PC-3 (cell line): Measurements from ENCODE around the gene MYL5. TPM values are rescaled to one million over a fixed set of nuclear protein-coding genes. Genes with fewer than 3 reads are reported as not detected.
A peak's percentile ranks its signal among the peaks of the same experiment; 100 is the strongest.

Source experiments
- ATAC-seq: fragments of 200-7000 bp; cut with Tn5 transposase; 2 replicates; pipeline ENCODE4 v1.9.1; 2020; ENCODE audit warnings: mild to moderate bottlenecking, moderate library complexity
- BruUV-seq: library from RNA; stranded (reverse); fragments of 400-500 nt; replicated peaks from 2 replicates; lab custom pipeline; 2021; lab: Mats Ljungman, UMichigan
- CTCF ChIA-PET: fragments of 300-600 bp; sonication (Branson Sonifier 250); formaldehyde crosslinking; loops from one replicate; lab custom pipeline; 2022; ENCODE audit warnings: antibody characterized with exemption; lab: Charles Lee
- POLR2A ChIA-PET: fragments of 300-600 bp; sonication (Branson Sonifier 250); formaldehyde crosslinking; loops from one replicate; lab custom pipeline; 2022; ENCODE audit warnings: antibody characterized with exemption; ENCODE audit not compliant: unreplicated experiment; lab: Charles Lee
- DNase-seq: peaks from one replicate; pipeline ENCODE4 v3.0.0-alpha.2; 2015
- H2AFZ ChIP-seq: fragments of 300-600 bp; sonication (generic); 2 replicates; pipeline ENCODE4 v1.6.0; 2016; ENCODE audit warnings: antibody characterized with exemption, low read length
- H3F3A ChIP-seq: fragments of 300-600 bp; sonication (generic); one replicate; pipeline ENCODE4 v1.6.0; 2017; ENCODE audit warnings: antibody characterized with exemption, low read length, control low read depth, mild to moderate bottlenecking; ENCODE audit not compliant: unreplicated experiment
- H3K27ac ChIP-seq: fragments of 300-600 bp; sonication (generic); 2 replicates; pipeline ENCODE4 v1.5.1; 2016; ENCODE audit warnings: mild to moderate bottlenecking, low read length
- H3K27me3 ChIP-seq: fragments of 300-600 bp; sonication (generic); 2 replicates; pipeline ENCODE4 v1.6.1; 2016; ENCODE audit warnings: low read length, mixed read lengths
- H3K36me3 ChIP-seq: fragments of 300-600 bp; sonication (generic); 2 replicates; pipeline ENCODE4 v1.6.1; 2016; ENCODE audit warnings: low read depth, mixed run types, low read length, mixed read lengths
- H3K4me1 ChIP-seq: fragments of 300-600 bp; sonication (generic); 2 replicates; pipeline ENCODE4 v1.5.1; 2016; ENCODE audit warnings: low read length; ENCODE audit not compliant: insufficient read depth
- H3K4me2 ChIP-seq: fragments of 300-600 bp; sonication (generic); 2 replicates; pipeline ENCODE4 v1.6.0; 2016; ENCODE audit warnings: low read length
- H3K4me3 ChIP-seq: fragments of 300-600 bp; sonication (generic); 2 replicates; pipeline ENCODE4 v1.5.1; 2016; ENCODE audit warnings: mild to moderate bottlenecking, low read length, mixed read lengths
- H3K79me2 ChIP-seq: fragments of 300-600 bp; sonication (generic); 2 replicates; pipeline ENCODE4 v1.6.1; 2017; ENCODE audit warnings: low read length, mixed read lengths
- H3K9ac ChIP-seq: fragments of 300-600 bp; sonication (generic); 2 replicates; pipeline ENCODE4 v1.6.0; 2016; ENCODE audit warnings: mild to moderate bottlenecking, low read length
- H3K9me2 ChIP-seq: fragments of 300-600 bp; sonication (generic); replicated peaks from 2 replicates; pipeline ENCODE4 v1.6.1; 2016; ENCODE audit warnings: mixed run types, low read length, mixed read lengths
- H3K9me3 ChIP-seq: fragments of 300-600 bp; sonication (generic); 2 replicates; pipeline ENCODE4 v1.6.1; 2016; ENCODE audit warnings: low read length, mixed read lengths
- H4K20me1 ChIP-seq: fragments of 300-600 bp; sonication (generic); 2 replicates; pipeline ENCODE4 v1.6.1; 2016; ENCODE audit warnings: low read length, mixed read lengths
- CTCF ChIP-seq: fragments of 300-600 bp; sonication (generic); conservative IDR thresholded peaks from 2 replicates; pipeline ENCODE4 v1.5.1; 2017; ENCODE audit warnings: antibody characterized with exemption, low read depth, mild to moderate bottlenecking, low read length
- EZH2 ChIP-seq: fragments of 300-600 bp; sonication (generic); IDR thresholded peaks from one replicate; pipeline ENCODE4 v1.6.1; 2017; ENCODE audit warnings: antibody characterized with exemption, mild to moderate bottlenecking, low read length; ENCODE audit not compliant: unreplicated experiment
- EZH2phosphoT487 ChIP-seq: fragments of 300-600 bp; sonication (generic); IDR thresholded peaks from 2 replicates; pipeline ENCODE4 v1.6.1; 2018; ENCODE audit warnings: mild to moderate bottlenecking, antibody characterized with exemption, low read length, borderline replicate concordance
- intact Hi-C: fragments of 100-400 bp; cut with micrococcal nuclease; formaldehyde crosslinking; loops from 2 replicates; pipeline ENCODE4 v1.9.0; 2023
- total RNA-seq: library from RNA; depleted of rRNA; stranded (reverse); fragments of >200 nt; gene quantifications from 2 replicates; pipeline ENCODE4 v1.2.3, GENCODE V29; 2014

Gene MYL5
- total RNA-seq, 1 experiment from 2014 or later = 15.2 TPM

- intact Hi-C loops = no loop called here
- Histone ChIP-seq H4K20me1 (no peaks in the 10 kb centered on the region), H3K9ac (peak overlapping the region; percentile 86), H3K4me3 (peak overlapping the region; percentile 96), H3K9me2 (no peaks in the 10 kb centered on the region), H3K27ac (peak overlapping the region; percentile 26; the same call in 1 of the 2 replicates), H3K9me3 (no peaks in the 10 kb centered on the region), H2AFZ (no peak overlapping the region), H3K36me3 (peaks cover 13% of the 10 kb centered on the region), H3K27me3 (no peaks in the 10 kb centered on the region), H3F3A (no peaks in the 10 kb centered on the region), H3K4me2 (peak overlapping the region; percentile 98), H3K4me1 (peaks cover 25% of the 10 kb centered on the region), H3K79me2 (peaks cover 20% of the 10 kb centered on the region)
- no peak for TF ChIP-seq CTCF
- TF ChIP-seq EZH2 = no peak
- TF ChIP-seq EZH2phosphoT487 = no peak
- ChIA-PET POLR2A (interaction anchor here (0.6 kb wide), 1 partner anchor 257 kb away, joined by 5 read pairs; no protein-coding TSS in a partner anchor), CTCF (interaction anchor here (1.0 kb wide), 1 partner anchor 71 kb away, joined by 5 read pairs; no protein-coding TSS in a partner anchor)
- ATAC-seq (peak; percentile 31), DNase-seq (no peak)
- BruUV-seq = no TSS peak
Observed at GRCh38 chr4:673349-674091, 822 bp upstream of the MYL5 start.

- POLR2A ChIA-PET = no interaction called here
- Histone ChIP-seq H3K4me1 (peaks cover 27% of the 10 kb centered on the region), H3F3A (no peaks in the 10 kb centered on the region), H3K4me3 (peak overlapping the region; percentile 96), H3K36me3 (peaks cover 13% of the 10 kb centered on the region), H3K79me2 (peaks cover 20% of the 10 kb centered on the region), H3K27me3 (no peaks in the 10 kb centered on the region), H3K4me2 (peak overlapping the region; percentile 97), H3K27ac (peak overlapping the region; percentile 40; the same call in 1 of the 2 replicates), H3K9me3 (no peaks in the 10 kb centered on the region), H2AFZ (peak overlapping the region; percentile 88), H3K9me2 (no peaks in the 10 kb centered on the region), H3K9ac (peak overlapping the region; percentile 99), H4K20me1 (no peaks in the 10 kb centered on the region)
- ATAC-seq (no peak), DNase-seq (no peak)
- TF ChIP-seq CTCF (no peak), EZH2phosphoT487 (no peak), EZH2 (no peak)
- TSS peak; percentile 35 for BruUV-seq
- CTCF ChIA-PET = no interaction called here
- intact Hi-C loops = no loop called here
Observed at GRCh38 chr4:675036-675882, 917 bp downstream of the MYL5 start.
